A549 (cell line): ENCODE results near the gene GPRIN3.

Source experiments
- EP300 ChIP-seq, 2 experiments: fragments of >200 bp; sonication (Bioruptor Twin); formaldehyde crosslinking; IDR thresholded peaks; 2 replicates in 1 of 2; 3 replicates in 1 of 2; pipeline ENCODE4 v1.6.1; 2016 to 2017
- HDAC2 ChIP-seq: fragments of 200-600 bp; sonication (generic); IDR thresholded peaks from 2 replicates; pipeline ENCODE4 v1.6.1; 2016
- HEYL ChIP-seq: fragments of 250-450 bp; sonication (Bioruptor Pico); IDR thresholded peaks from 2 replicates; pipeline ENCODE4 v1.8.0; 2021; ENCODE audit warnings: mild to moderate bottlenecking, moderate library complexity
- KDM1A ChIP-seq: fragments of 200-600 bp; sonication (generic); IDR thresholded peaks from 2 replicates; pipeline ENCODE4 v1.6.1; 2016; ENCODE audit warnings: low read depth, mild to moderate bottlenecking
- MAZ ChIP-seq: fragments of 150-350 bp; IDR thresholded peaks from 2 replicates; pipeline ENCODE4 v1.6.1; 2014; ENCODE audit warnings: antibody characterized with exemption, low read depth, low read length, borderline replicate concordance
- MYC ChIP-seq: IDR thresholded peaks from 2 replicates; pipeline ENCODE4 v1.6.1; 2012; ENCODE audit warnings: mild to moderate bottlenecking, inconsistent platforms, low read length, improper control_type of control experiment, borderline replicate concordance
- NFE2L2 ChIP-seq: fragments of 150-350 bp; conservative IDR thresholded peaks from 2 replicates; pipeline ENCODE4 v1.6.1; 2014; ENCODE audit warnings: low read length
- POLR2A ChIP-seq: IDR thresholded peaks from 2 replicates; pipeline ENCODE4 v1.6.1; 2012; ENCODE audit warnings: mild to moderate bottlenecking, low read length
- ZSCAN20 ChIP-seq: fragments of 250-450 bp; sonication (Bioruptor Pico); IDR thresholded peaks from 2 replicates; pipeline ENCODE4 v1.8.0; 2022; ENCODE audit warnings: mild to moderate bottlenecking, moderate library complexity
- TF ChIP-seq, protein P1 (sequence below): fragments of >200 bp; sonication (Bioruptor Twin); formaldehyde crosslinking; IDR thresholded peaks from 3 replicates; pipeline ENCODE4 v1.5.1; 2016
- TF ChIP-seq, protein P2 (sequence below): fragments of 250-450 bp; sonication (Bioruptor Pico); IDR thresholded peaks from 2 replicates; pipeline ENCODE4 v1.5.0; 2020; ENCODE audit warnings: low read depth, mild to moderate bottlenecking, moderate library complexity
- TF ChIP-seq, protein P3 (sequence below): fragments of 200-600 bp; sonication (generic); IDR thresholded peaks from 2 replicates; pipeline ENCODE4 v1.6.1; 2016; ENCODE audit warnings: antibody characterized with exemption, mild to moderate bottlenecking, moderate library complexity

DNA sequence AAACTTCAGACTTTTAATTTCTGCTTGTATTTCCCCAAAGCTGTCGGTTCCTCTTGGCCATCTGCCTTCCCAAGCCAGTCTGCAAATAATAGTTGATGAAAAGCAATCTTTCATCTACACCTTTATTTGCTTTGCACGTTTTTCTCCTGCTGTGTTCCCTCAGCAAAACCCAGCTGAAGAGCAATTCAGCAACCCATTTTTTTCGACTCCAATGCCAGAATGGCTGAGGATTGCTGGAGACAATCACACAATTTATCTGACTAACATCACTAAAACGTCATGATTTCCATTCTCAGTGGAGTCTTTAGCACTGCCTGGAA lies 94.3 kb downstream of the GPRIN3 start:
- TF ChIP-seq POLR2A (no peak), MYC (no peak), HEYL (no peak), HDAC2 (no peak), NFE2L2 (no peak), ZSCAN20 (CRISPR knock-in tag) (no peak), KDM1A (no peak), MAZ (no peak), EP300 (IDR thresholded peaks at IDR 0.05) (no peak)
- TF ChIP-seq, protein P1, sequence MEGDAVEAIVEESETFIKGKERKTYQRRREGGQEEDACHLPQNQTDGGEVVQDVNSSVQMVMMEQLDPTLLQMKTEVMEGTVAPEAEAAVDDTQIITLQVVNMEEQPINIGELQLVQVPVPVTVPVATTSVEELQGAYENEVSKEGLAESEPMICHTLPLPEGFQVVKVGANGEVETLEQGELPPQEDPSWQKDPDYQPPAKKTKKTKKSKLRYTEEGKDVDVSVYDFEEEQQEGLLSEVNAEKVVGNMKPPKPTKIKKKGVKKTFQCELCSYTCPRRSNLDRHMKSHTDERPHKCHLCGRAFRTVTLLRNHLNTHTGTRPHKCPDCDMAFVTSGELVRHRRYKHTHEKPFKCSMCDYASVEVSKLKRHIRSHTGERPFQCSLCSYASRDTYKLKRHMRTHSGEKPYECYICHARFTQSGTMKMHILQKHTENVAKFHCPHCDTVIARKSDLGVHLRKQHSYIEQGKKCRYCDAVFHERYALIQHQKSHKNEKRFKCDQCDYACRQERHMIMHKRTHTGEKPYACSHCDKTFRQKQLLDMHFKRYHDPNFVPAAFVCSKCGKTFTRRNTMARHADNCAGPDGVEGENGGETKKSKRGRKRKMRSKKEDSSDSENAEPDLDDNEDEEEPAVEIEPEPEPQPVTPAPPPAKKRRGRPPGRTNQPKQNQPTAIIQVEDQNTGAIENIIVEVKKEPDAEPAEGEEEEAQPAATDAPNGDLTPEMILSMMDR = no peak
- TF ChIP-seq, protein P2, sequence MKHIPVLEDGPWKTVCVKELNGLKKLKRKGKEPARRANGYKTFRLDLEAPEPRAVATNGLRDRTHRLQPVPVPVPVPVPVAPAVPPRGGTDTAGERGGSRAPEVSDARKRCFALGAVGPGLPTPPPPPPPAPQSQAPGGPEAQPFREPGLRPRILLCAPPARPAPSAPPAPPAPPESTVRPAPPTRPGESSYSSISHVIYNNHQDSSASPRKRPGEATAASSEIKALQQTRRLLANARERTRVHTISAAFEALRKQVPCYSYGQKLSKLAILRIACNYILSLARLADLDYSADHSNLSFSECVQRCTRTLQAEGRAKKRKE = no peak
- TF ChIP-seq, protein P3, sequence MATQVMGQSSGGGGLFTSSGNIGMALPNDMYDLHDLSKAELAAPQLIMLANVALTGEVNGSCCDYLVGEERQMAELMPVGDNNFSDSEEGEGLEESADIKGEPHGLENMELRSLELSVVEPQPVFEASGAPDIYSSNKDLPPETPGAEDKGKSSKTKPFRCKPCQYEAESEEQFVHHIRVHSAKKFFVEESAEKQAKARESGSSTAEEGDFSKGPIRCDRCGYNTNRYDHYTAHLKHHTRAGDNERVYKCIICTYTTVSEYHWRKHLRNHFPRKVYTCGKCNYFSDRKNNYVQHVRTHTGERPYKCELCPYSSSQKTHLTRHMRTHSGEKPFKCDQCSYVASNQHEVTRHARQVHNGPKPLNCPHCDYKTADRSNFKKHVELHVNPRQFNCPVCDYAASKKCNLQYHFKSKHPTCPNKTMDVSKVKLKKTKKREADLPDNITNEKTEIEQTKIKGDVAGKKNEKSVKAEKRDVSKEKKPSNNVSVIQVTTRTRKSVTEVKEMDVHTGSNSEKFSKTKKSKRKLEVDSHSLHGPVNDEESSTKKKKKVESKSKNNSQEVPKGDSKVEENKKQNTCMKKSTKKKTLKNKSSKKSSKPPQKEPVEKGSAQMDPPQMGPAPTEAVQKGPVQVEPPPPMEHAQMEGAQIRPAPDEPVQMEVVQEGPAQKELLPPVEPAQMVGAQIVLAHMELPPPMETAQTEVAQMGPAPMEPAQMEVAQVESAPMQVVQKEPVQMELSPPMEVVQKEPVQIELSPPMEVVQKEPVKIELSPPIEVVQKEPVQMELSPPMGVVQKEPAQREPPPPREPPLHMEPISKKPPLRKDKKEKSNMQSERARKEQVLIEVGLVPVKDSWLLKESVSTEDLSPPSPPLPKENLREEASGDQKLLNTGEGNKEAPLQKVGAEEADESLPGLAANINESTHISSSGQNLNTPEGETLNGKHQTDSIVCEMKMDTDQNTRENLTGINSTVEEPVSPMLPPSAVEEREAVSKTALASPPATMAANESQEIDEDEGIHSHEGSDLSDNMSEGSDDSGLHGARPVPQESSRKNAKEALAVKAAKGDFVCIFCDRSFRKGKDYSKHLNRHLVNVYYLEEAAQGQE = no peak
